ENCODE data around the gene CLDN34. TPM values are rescaled to one million over a fixed set of nuclear protein-coding genes. Genes with fewer than 3 reads are reported as not detected.
A peak's percentile ranks its signal among the peaks of the same experiment; 100 is the strongest.

CLDN34 gene
- total and polyA plus RNA-seq, 2 of the 13 experiments (the other 11 are each of a cell fraction or from before 2014, with no cell fraction given): not detected

DNA sequence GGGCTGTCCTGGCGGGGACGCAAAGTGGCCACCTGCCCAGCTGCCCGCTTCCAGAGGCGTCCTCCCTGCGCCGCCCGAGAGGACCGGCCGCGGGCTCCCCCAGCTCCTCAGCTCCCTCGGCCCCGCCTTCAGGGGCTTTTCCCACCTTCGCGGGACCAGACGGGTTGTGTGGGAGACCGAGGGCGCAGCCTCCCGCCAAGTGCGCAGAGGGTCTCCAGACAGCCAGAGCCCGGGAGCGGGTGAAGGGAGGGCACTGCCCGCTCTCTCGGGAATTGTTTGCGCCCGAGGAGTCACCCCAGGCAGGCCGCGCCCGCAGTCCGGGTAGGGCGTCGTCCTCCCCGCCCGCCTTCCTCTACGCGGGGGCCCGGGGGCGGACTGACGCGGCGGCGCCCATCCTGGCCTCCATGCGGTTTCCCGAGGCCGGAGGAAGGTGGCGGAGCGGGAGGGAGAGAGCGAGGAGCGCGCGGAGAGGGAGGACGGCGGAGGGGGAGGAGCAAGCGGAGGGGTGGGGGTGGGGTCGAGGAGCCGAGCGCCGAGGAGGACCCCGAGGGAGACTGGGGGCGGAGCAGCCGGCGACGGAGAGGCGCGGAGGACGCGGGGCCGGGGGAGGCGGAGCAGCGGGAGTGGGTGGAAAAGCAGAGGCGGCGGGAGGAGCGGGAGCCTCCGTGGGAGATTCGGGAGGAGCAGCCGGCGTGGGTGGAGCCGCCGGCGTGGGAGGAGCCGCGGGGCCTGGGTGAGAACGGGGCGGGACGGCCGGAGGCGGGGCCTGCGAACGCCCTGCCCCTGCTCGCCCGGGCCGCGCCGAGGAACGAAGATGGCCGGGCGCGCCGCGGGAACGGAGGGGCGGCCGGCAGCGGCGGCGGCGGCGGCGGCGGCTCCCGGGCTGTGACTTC lies 47.5 kb downstream of the CLDN34 start (continued):
- TF ChIP-seq, protein P1, sequence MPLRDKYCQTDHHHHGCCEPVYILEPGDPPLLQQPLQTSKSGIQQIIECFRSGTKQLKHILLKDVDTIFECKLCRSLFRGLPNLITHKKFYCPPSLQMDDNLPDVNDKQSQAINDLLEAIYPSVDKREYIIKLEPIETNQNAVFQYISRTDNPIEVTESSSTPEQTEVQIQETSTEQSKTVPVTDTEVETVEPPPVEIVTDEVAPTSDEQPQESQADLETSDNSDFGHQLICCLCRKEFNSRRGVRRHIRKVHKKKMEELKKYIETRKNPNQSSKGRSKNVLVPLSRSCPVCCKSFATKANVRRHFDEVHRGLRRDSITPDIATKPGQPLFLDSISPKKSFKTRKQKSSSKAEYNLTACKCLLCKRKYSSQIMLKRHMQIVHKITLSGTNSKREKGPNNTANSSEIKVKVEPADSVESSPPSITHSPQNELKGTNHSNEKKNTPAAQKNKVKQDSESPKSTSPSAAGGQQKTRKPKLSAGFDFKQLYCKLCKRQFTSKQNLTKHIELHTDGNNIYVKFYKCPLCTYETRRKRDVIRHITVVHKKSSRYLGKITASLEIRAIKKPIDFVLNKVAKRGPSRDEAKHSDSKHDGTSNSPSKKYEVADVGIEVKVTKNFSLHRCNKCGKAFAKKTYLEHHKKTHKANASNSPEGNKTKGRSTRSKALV (CRISPR knock-in tag; IDR thresholded peaks at IDR 0.05): 0 out of 2 replicates have a peak, but pooled peaks have one; percentile 47
- peak; percentile 92 for TF ChIP-seq HNRNPLL (IDR thresholded peaks at IDR 0.05; ENCODE audit: low read depth, low read length, poor library complexity, severe bottlenecking)
- TF ChIP-seq, protein P2, sequence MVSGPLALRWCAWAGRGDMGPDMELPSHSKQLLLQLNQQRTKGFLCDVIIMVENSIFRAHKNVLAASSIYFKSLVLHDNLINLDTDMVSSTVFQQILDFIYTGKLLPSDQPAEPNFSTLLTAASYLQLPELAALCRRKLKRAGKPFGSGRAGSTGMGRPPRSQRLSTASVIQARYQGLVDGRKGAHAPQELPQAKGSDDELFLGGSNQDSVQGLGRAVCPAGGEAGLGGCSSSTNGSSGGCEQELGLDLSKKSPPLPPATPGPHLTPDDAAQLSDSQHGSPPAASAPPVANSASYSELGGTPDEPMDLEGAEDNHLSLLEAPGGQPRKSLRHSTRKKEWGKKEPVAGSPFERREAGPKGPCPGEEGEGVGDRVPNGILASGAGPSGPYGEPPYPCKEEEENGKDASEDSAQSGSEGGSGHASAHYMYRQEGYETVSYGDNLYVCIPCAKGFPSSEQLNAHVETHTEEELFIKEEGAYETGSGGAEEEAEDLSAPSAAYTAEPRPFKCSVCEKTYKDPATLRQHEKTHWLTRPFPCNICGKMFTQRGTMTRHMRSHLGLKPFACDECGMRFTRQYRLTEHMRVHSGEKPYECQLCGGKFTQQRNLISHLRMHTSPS (CRISPR knock-in tag; IDR thresholded peaks at IDR 0.05; ENCODE audit: low read depth): no peak
- TF ChIP-seq, protein P3, sequence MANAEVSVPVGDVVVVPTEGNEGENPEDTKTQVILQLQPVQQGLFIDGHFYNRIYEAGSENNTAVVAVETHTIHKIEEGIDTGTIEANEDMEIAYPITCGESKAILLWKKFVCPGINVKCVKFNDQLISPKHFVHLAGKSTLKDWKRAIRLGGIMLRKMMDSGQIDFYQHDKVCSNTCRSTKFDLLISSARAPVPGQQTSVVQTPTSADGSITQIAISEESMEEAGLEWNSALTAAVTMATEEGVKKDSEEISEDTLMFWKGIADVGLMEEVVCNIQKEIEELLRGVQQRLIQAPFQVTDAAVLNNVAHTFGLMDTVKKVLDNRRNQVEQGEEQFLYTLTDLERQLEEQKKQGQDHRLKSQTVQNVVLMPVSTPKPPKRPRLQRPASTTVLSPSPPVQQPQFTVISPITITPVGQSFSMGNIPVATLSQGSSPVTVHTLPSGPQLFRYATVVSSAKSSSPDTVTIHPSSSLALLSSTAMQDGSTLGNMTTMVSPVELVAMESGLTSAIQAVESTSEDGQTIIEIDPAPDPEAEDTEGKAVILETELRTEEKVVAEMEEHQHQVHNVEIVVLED (CRISPR knock-in tag; IDR thresholded peaks at IDR 0.05; ENCODE audit: borderline replicate concordance): no peak
